H1 (cell line): ENCODE results near the gene ANKLE1.

Experiments used
- BACH1 ChIP-seq: IDR thresholded peaks from 2 replicates; pipeline ENCODE4 v1.6.1; 2012; ENCODE audit warnings: low read length, improper control_type of control experiment
- CEBPB ChIP-seq: IDR thresholded peaks from 2 replicates; pipeline ENCODE4 v1.6.1; 2012; ENCODE audit warnings: low read depth, low read length
- CHD7 ChIP-seq: fragments of 300-600 bp; sonication (generic); IDR thresholded peaks from 2 replicates; pipeline ENCODE4 v1.7.1; 2012; ENCODE audit warnings: low read length, moderate library complexity, mild to moderate bottlenecking, inconsistent platforms; ENCODE audit not compliant: insufficient replicate concordance
- CTCF ChIP-seq, 3 experiments: IDR thresholded peaks; 1 replicate in 2 of 3; 2 replicates in 1 of 3; pipeline versions ENCODE4 v1.5.1 to v1.6.1; 2011; ENCODE audit warnings: low read length in 3 of 3, mild to moderate bottlenecking in 3 of 3, inconsistent platforms in 2 of 3, low read depth in 1 of 3, moderate library complexity in 1 of 3; ENCODE audit not compliant: insufficient read depth in 1 of 3; ENCODE audit errors: control extremely low read depth in 1 of 3
- EP300 ChIP-seq, 2 experiments: IDR thresholded peaks; 1 replicate in 1 of 2; 2 replicates in 1 of 2; pipeline ENCODE4 v1.6.1; 2011 to 2012; ENCODE audit warnings: low read depth in 2 of 2, low read length in 2 of 2, mild to moderate bottlenecking in 2 of 2, borderline replicate concordance in 1 of 2, inconsistent platforms in 1 of 2, moderate library complexity in 1 of 2
- EZH2 ChIP-seq: fragments of 200-600 bp; sonication (generic); IDR thresholded peaks from 2 replicates; pipeline ENCODE4 v1.7.1; 2012; ENCODE audit warnings: low read depth, mild to moderate bottlenecking, moderate library complexity, low read length, inconsistent platforms; ENCODE audit not compliant: severe bottlenecking
- GTF2F1 ChIP-seq: IDR thresholded peaks from 2 replicates; pipeline ENCODE4 v1.6.1; 2012; ENCODE audit warnings: low read depth, low read length, improper control_type of control experiment, borderline replicate concordance
- HDAC2 ChIP-seq, 2 experiments: fragments of 300-600 bp in 1 of 2; sonication (generic) in 1 of 2; IDR thresholded peaks; 2 replicates each; pipeline ENCODE4 v1.6.1; 2011 to 2012; ENCODE audit warnings: low read depth in 2 of 2, low read length in 2 of 2, mild to moderate bottlenecking in 2 of 2, moderate library complexity in 2 of 2, borderline replicate concordance in 1 of 2, inconsistent platforms in 1 of 2
- JUND ChIP-seq: IDR thresholded peaks from 2 replicates; pipeline ENCODE4 v1.6.1; 2011; ENCODE audit warnings: mild to moderate bottlenecking, improper control_type of control experiment, low read length
- MAFK ChIP-seq: IDR thresholded peaks from 2 replicates; pipeline ENCODE4 v1.6.1; 2012; ENCODE audit warnings: low read depth, mild to moderate bottlenecking, improper control_type of control experiment, low read length
- POLR2AphosphoS5 ChIP-seq: IDR thresholded peaks from 2 replicates; pipeline ENCODE4 v1.6.1; 2011; ENCODE audit warnings: low read depth, low read length
- TF ChIP-seq, protein P1 (sequence below): IDR thresholded peaks from 2 replicates; pipeline ENCODE4 v1.6.1; 2012; ENCODE audit warnings: inconsistent platforms

GRCh38 chr19:17305517-17306284, 24.0 kb downstream of the ANKLE1 start, which contains the start of gene MRPL34:
- TF ChIP-seq POLR2AphosphoS5 (peak; percentile 88), CHD7 (no peak), GTF2F1 (no peak), HDAC2 (IDR thresholded peaks at IDR 0.05; ENCODE audit: borderline replicate concordance in 1 of 2, low read depth in 2 of 2, low read length in 2 of 2) (0 out of 4 replicates have a peak, but pooled peaks of 1 of the 2 experiments have one; percentile 60), CEBPB (no peak), EP300 (IDR thresholded peaks at IDR 0.05; ENCODE audit: borderline replicate concordance in 1 of 2, low read depth in 2 of 2, low read length in 2 of 2) (peak; percentile 23 to 61; a peak in 1 of 3 replicates), CTCF (IDR thresholded peaks at IDR 0.05; ENCODE audit: control extremely low read depth in 1 of 3, insufficient read depth in 1 of 3, low read depth in 1 of 3, low read length in 3 of 3) (peak; percentile 67 to 88 (median 81)), EZH2 (no peak), JUND (no peak), BACH1 (no peak), MAFK (no peak)
- TF ChIP-seq, protein P1, sequence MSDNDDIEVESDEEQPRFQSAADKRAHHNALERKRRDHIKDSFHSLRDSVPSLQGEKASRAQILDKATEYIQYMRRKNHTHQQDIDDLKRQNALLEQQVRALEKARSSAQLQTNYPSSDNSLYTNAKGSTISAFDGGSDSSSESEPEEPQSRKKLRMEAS: peak; percentile 85
